Epithelial cell of esophagus (primary cell): Measurements from ENCODE around the gene TNFSF4.

Source experiments
- DNase-seq: peaks from one replicate; pipeline ENCODE4 v3.0.0; 2010; ENCODE audit warnings: low read depth
- H3K4me3 ChIP-seq: 2 replicates; pipeline ENCODE4 v1.5.1; 2011; ENCODE audit warnings: mild to moderate bottlenecking, low read length, control low read depth
- CTCF ChIP-seq: IDR thresholded peaks from 2 replicates; pipeline ENCODE4 v1.5.1; 2011; ENCODE audit warnings: low read depth, mild to moderate bottlenecking, low read length, control low read depth, inconsistent platforms; ENCODE audit not compliant: insufficient read depth; ENCODE audit errors: missing control alignments

Gene TNFSF4

GRCh38 chr1:173134800-173135199 is 72.3 kb downstream of the TNFSF4 start:
- peak; percentile 49 for DNase-seq
- TF ChIP-seq CTCF, result no peak
- no peak overlapping the region for H3K4me3 ChIP-seq

- DNase-seq, result peak; percentile 57
- TF ChIP-seq CTCF, result no peak
- H3K4me3 ChIP-seq, result no peak overlapping the region
Measured at GRCh38 chr1:173134029-173134428, 73.1 kb downstream of the TNFSF4 start.
